Heart left ventricle (tissue), 16 donors: ENCODE results near the gene AKAIN1. TPM values are rescaled to one million over a fixed set of nuclear protein-coding genes. Genes with fewer than 3 reads are reported as not detected.

Source experiments
- ATAC-seq, 4 donors: fragments of 200-7000 bp; cut with Tn5 transposase; one replicate each; pipeline ENCODE4 v1.9.1; 2020 to 2022; ENCODE audit warnings: moderate library complexity in 4 of 4, mild to moderate bottlenecking in 3 of 4, moderate number of reproducible peaks in 1 of 4
- DNase-seq, 5 donors: peaks; one replicate each; pipeline ENCODE4 v3.0.0-alpha.2; 2020
- H3K27ac ChIP-seq, 12 donors: fragments of 200-600 bp; sonication (generic) in 4 of 12; one replicate each; pipeline versions ENCODE4 v1.5.0 to v1.8.0; 2016 to 2022; ENCODE audit warnings: mild to moderate bottlenecking in 2 of 12
- H3K27me3 ChIP-seq, 9 donors: fragments of 200-600 bp; sonication (generic) in 2 of 9; one replicate each; pipeline versions ENCODE4 v1.5.1 to v1.8.0; 2016 to 2022; ENCODE audit warnings: mild to moderate bottlenecking in 3 of 9
- H3K36me3 ChIP-seq, 9 donors: fragments of 200-600 bp; sonication (generic) in 2 of 9; one replicate each; pipeline versions ENCODE4 v1.5.0 to v1.8.0; 2018 to 2022; ENCODE audit warnings: mild to moderate bottlenecking in 2 of 9
- H3K4me1 ChIP-seq, 12 donors: fragments of 200-600 bp; sonication (generic) in 4 of 12; one replicate each; pipeline versions ENCODE4 v1.5.0 to v1.8.0; 2016 to 2022; ENCODE audit warnings: mild to moderate bottlenecking in 3 of 12
- H3K4me3 ChIP-seq, 12 donors: fragments of 200-600 bp; sonication (generic) in 4 of 12; one replicate each; pipeline versions ENCODE4 v1.5.0 to v1.8.0; 2017 to 2022; ENCODE audit warnings: mild to moderate bottlenecking in 9 of 12, moderate library complexity in 4 of 12
- H3K9me3 ChIP-seq, 12 donors: fragments of 200-600 bp; sonication (generic) in 4 of 12; one replicate each; pipeline versions ENCODE4 v1.5.0 to v1.8.0; 2016 to 2022; ENCODE audit warnings: mild to moderate bottlenecking in 1 of 12
- POLR2A ChIP-seq, 2 donors: fragments of 450-650 bp; IDR thresholded peaks; one replicate each; pipeline ENCODE4 v1.6.1; 2017; ENCODE audit warnings: antibody characterized with exemption in 2 of 2, mild to moderate bottlenecking in 2 of 2, moderate library complexity in 2 of 2
- WGBS, 4 donors: extraction: QIAGEN DNeasy Blood & Tissue Kit in 2 of 4; methylation state at CpG; one replicate each; pipeline versions ENCODE4 v1.1.5 to v1.1.7; 2013 to 2018; 5-methylcytosine and 5-hydroxymethylcytosine counted together
- intact Hi-C, 10 donors: fragments of 100-400 bp; cut with DNase I; formaldehyde crosslinking; loops; one replicate each; pipeline versions ENCODE4 v1.11.1 to v1.14.2; 2022
- polyA plus RNA-seq, 2 donors: library from polyadenylated mRNA; stranded (reverse); fragments of 200-250 nt; gene quantifications; one replicate each; pipeline ENCODE4 v1.2.3, GENCODE V29; 2013
- total RNA-seq, 9 donors: library from RNA; depleted of rRNA in 2 of 9; stranded (reverse); fragments of >200 nt in 2 of 9; fragmentation: NEBNext Ultra II Directional in 3 of 9; extraction: Animal tissue kit (Norgen Biotek cat#: 25700) in 3 of 9; gene quantifications; one replicate each; pipeline versions ENCODE4 v1.1.0 to v1.2.4, GENCODE V29; 2016 to 2023
- TF ChIP-seq, protein P1 (sequence below), 12 donors: fragments of 200-600 bp; sonication (generic) in 4 of 12; IDR thresholded peaks; one replicate each; pipeline versions ENCODE4 v1.5.0 to v1.8.0; 2018 to 2022; ENCODE audit warnings: antibody characterized with exemption in 12 of 12, mild to moderate bottlenecking in 5 of 12
- donor health status: ischemic (EF 13 %, LVEDD 7.1; RV severe dilation, severe dysfunction).
- donor health status: healthy with polysubstance abuse.
- donor health status: DM: no; HTN: yes; CAD: no.
- donor health status: DM: no; HTN: no; CAD: no.
- donor health status: ischemic (EF 25% LVEDD 6.9; RV normal size, moderate dysfunction).
- donor health status: ischemic (EF 25% LVEDD 5.7; RV mildly dilated, moderate dysfunction).
- donor health status: healthy.
- donor health status: DM: yes; HTN: yes; CAD: no.
- donor health status: ischemic (EF 35%, LVEDD 5.7; RV mildly dilated, moderate dysfunction).
- donor health status: nonischemic (EF 11% LVEDD 7.7; RV severe dilation, severe dysfunction).
- donor health status: DM: yes; HTN: yes; CAD: no.
- donor health status: PGD.
- donor health status: ischemic (EF 29% LVEDD 5.4; RV normal size, mild dysfunction).
- donor health status: nonischemic (EF 23%, LVEDD 6.1; RV moderate dilation, normal function).

Gene AKAIN1
- total and polyA plus RNA-seq, 11 donors, result not detected

DNA sequence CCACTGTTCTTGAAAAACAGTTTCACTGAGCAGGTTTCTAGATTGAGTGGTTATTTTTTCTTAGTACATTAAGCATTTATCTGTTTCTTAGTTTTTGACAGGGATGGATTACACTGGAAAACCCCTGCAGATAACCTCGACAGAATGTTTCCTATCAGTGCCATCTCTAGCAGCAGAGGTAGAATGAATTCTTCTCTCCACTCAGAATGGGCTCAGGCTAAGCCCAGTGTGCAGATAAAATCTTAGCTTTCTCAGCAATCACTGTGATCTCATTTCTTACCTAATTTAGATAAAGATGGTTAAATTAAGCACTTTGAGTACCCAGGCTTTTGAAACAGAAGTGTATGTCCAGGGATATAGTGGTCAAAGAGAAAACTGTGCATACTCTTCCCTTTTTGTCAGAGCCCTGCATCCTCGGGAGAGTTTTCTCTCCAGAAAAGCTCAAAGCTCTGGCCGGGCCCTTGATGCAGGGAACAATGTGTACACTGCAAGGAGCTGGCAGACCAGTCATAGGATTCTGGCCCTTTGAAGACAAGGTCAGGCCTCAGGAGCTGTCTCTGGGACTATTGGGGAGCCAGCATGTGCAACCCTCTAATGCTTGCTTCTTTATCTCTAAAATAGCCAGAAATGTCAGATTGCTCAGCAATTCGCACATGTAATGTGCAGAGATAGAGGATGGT lies 10.6 kb upstream of the AKAIN1 start:
- intact Hi-C loops, result no loop called here
- H3K9me3 ChIP-seq, result no peaks in the 10 kb centered on the region
- no peak for DNase-seq
- H3K36me3 ChIP-seq, result no peaks in the 10 kb centered on the region
- no peak for ATAC-seq
- TF ChIP-seq POLR2A (IDR thresholded peaks at IDR 0.05), result no peak
- TF ChIP-seq, protein P1, sequence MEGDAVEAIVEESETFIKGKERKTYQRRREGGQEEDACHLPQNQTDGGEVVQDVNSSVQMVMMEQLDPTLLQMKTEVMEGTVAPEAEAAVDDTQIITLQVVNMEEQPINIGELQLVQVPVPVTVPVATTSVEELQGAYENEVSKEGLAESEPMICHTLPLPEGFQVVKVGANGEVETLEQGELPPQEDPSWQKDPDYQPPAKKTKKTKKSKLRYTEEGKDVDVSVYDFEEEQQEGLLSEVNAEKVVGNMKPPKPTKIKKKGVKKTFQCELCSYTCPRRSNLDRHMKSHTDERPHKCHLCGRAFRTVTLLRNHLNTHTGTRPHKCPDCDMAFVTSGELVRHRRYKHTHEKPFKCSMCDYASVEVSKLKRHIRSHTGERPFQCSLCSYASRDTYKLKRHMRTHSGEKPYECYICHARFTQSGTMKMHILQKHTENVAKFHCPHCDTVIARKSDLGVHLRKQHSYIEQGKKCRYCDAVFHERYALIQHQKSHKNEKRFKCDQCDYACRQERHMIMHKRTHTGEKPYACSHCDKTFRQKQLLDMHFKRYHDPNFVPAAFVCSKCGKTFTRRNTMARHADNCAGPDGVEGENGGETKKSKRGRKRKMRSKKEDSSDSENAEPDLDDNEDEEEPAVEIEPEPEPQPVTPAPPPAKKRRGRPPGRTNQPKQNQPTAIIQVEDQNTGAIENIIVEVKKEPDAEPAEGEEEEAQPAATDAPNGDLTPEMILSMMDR (IDR thresholded peaks at IDR 0.05), result no peak
- no peak overlapping the region for H3K4me3 ChIP-seq
- peaks cover 0 to 8% (median 0%) of the 10 kb centered on the region in 9 donors for H3K27me3 ChIP-seq
- H3K27ac ChIP-seq, result no peak overlapping the region
- 36 to 55% (median 41%) methylated on average over 4 of the region's 4 CpGs for WGBS, 4 donors
- no peaks in the 10 kb centered on the region for H3K4me1 ChIP-seq

DNA sequence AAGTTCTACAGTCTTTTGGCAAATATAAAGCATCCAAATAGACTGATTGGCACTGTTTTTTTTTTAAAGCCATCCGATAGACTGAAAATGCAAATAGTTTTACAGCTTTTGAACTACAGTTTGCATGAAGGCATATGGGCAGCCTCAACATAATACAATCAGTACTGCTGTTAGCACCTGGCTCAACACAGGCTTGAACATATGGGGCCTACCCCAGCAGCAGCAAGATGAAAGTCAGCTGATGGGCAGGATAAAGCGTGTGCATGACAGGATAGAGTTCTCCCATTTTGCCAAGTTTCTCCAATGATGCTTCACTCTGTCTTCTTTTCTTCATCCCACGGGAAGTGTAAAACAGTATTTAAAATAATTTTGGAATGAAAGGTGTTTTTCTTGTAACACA lies 1.3 kb upstream of the AKAIN1 start:
- Histone ChIP-seq H3K9me3 (no peaks in the 10 kb centered on the region), H3K27me3 (peaks cover 7 to 85% (median 36%) of the 10 kb centered on the region in 9 donors), H3K36me3 (no peaks in the 10 kb centered on the region), H3K4me1 (peaks cover 0 to 11% (median 0%) of the 10 kb centered on the region in 12 donors), H3K4me3 (no peak overlapping the region), H3K27ac (no peak overlapping the region)
- ATAC-seq, result no peak
- intact Hi-C loops, result loop anchor here in 1 of 10 donors (10.0 kb wide), 1 partner anchor 46 kb away; no protein-coding TSS in a partner anchor
- DNase-seq, result no peak
- 78 to 81% (median 81%) methylated on average over 3 of the region's 3 CpGs for WGBS, 4 donors
- no peak for TF ChIP-seq POLR2A (IDR thresholded peaks at IDR 0.05)
- TF ChIP-seq, protein P1 (IDR thresholded peaks at IDR 0.05), result no peak

DNA sequence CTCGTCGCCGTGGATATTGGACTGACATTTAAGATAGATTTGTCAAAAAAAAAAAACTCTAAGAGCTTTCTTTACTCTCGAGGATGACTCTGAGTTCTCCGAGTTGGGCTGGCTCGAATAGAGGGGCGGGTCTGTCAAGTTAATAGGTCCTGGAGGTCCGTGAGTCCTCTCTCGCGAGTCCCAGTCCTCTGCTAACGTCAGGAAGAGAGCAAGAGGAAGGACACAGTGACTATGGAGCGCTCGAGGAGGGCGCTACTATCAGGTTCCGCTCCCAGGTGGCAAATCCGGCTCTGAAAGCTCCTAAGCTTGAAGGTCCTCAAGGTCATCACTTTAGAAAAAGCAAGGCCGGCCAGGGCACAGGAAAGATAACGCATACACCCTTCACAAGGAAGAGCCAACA lies 404 bp upstream of the AKAIN1 start:
- intact Hi-C loops, result loop anchor here in 1 of 10 donors (10.0 kb wide), 1 partner anchor 47 kb away; no protein-coding TSS in a partner anchor
- no peak for TF ChIP-seq POLR2A (IDR thresholded peaks at IDR 0.05)
- TF ChIP-seq, protein P1 (IDR thresholded peaks at IDR 0.05), result no peak
- ATAC-seq (no peak), DNase-seq (no peak)
- no peaks in the 10 kb centered on the region for H3K36me3 ChIP-seq
- H3K9me3 ChIP-seq, result no peaks in the 10 kb centered on the region
- H3K4me3 ChIP-seq, result no peak overlapping the region
- WGBS, 4 donors, result 7 to 9% (median 7%) methylated on average over 18 of the region's 18 CpGs
- H3K27ac ChIP-seq, result no peak overlapping the region
- H3K4me1 ChIP-seq, result peaks cover 0 to 11% (median 0%) of the 10 kb centered on the region in 12 donors
- H3K27me3 ChIP-seq, result peaks cover 7 to 76% (median 36%) of the 10 kb centered on the region in 9 donors

DNA sequence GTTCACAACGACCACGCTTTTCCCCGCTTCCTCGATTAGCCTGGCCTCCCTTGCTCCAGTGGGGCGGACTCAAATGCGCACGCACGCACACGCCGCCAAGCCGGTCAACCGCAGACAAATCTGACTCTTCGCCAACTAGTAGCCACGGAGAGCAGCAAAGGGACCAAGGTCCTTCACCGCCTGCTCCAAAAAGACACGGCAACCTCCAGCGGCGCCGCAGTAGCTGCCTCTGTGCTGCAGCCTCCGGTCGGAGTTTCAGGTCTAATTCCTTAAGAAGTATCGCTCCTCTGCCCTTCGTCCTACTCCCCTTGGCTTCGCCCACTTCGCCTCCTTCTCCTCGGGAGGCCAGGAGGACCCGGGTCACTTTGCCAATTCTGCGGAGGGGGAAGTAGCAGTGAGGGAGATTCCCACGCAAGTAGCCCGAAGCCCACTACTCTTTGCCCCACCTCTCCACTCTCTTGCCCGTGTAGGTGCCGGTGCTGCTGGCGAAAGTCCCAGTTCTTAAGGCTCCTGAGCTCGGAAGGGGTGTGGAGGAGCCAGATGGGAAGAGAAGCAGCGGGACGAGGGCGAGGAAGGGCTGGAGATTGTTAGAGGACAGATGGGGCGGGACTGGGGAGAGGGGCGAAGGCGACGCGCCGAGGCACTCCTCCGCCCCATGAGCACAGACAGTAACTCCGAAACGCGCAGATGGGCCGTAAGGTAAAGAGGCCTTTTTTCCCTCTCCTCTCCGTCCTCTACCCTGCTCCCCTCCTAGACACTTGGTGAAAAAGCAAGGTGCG lies 615 bp downstream of the AKAIN1 start:
- DNase-seq (no peak), ATAC-seq (no peak)
- H3K36me3 ChIP-seq, result no peaks in the 10 kb centered on the region
- no peak for TF ChIP-seq POLR2A (IDR thresholded peaks at IDR 0.05)
- TF ChIP-seq, protein P1 (IDR thresholded peaks at IDR 0.05), result no peak
- H3K9me3 ChIP-seq, result no peaks in the 10 kb centered on the region
- H3K27me3 ChIP-seq, result peaks cover 7 to 76% (median 36%) of the 10 kb centered on the region in 9 donors
- whole genome bisulfite sequencing, 4 donors, result 4 to 5% (median 4%) methylated on average over 45 to 50 of the region's 50 CpGs
- H3K4me3 ChIP-seq, result no peak overlapping the region
- no peak overlapping the region for H3K27ac ChIP-seq
- peaks cover 0 to 11% (median 0%) of the 10 kb centered on the region in 12 donors for H3K4me1 ChIP-seq
- intact Hi-C loops, result loop anchor here in 1 of 10 donors (10.0 kb wide), 1 partner anchor 48 kb away; no protein-coding TSS in a partner anchor
